Left lung (tissue), 10 donors: ENCODE results near the gene ME2. TPM values are rescaled to one million over a fixed set of nuclear protein-coding genes. Genes with fewer than 3 reads are reported as not detected.

Experiments used
- ATAC-seq: fragments of 200-7000 bp; cut with Tn5 transposase; one replicate; pipeline ENCODE4 v1.9.1; 2020; ENCODE audit warnings: moderate library complexity
- DNase-seq, 4 donors: peaks; one replicate each; pipeline ENCODE4 v3.0.0-alpha.2; 2013 to 2020
- H3K27ac ChIP-seq, 2 donors: fragments of 200-600 bp; sonication (generic) in 1 of 2; one replicate each; pipeline versions ENCODE4 v1.5.0 to v1.8.0; 2020 to 2021
- H3K27me3 ChIP-seq, 2 donors: fragments of 200-600 bp; sonication (generic) in 1 of 2; one replicate each; pipeline versions ENCODE4 v1.5.0 to v1.8.0; 2020 to 2021
- H3K36me3 ChIP-seq, 2 donors: fragments of 200-600 bp; sonication (generic) in 1 of 2; one replicate each; pipeline versions ENCODE4 v1.5.0 to v1.8.0; 2020 to 2021
- H3K4me1 ChIP-seq, 2 donors: fragments of 200-600 bp; one replicate each; pipeline ENCODE4 v1.8.0; 2021
- H3K4me3 ChIP-seq, 2 donors: fragments of 200-600 bp; sonication (generic) in 1 of 2; one replicate each; pipeline versions ENCODE4 v1.5.0 to v1.8.0; 2020 to 2021; ENCODE audit warnings: mild to moderate bottlenecking in 1 of 2
- H3K9me3 ChIP-seq, 2 donors: fragments of 200-600 bp; sonication (generic) in 1 of 2; one replicate each; pipeline versions ENCODE4 v1.5.0 to v1.8.0; 2020 to 2021
- intact Hi-C, 2 donors: fragments of 100-400 bp; cut with DNase I; formaldehyde crosslinking; loops; one replicate each; pipeline versions ENCODE4 v1.11.2 to v1.14.2; 2022
- polyA plus RNA-seq, 6 donors: library from polyadenylated mRNA; unstranded; fragments of 120-200 nt; gene quantifications; one replicate each; pipeline ENCODE4 v1.2.1, GENCODE V29; 2013; ENCODE audit not compliant: insufficient read length in 6 of 6
- total RNA-seq, 2 donors: library from RNA; stranded (reverse); fragmentation: NEBNext Ultra II Directional; extraction: Animal tissue kit (Norgen Biotek cat#: 25700); gene quantifications; one replicate each; pipeline ENCODE4 v1.2.1, GENCODE V29; 2021
- TF ChIP-seq, protein P1 (sequence below), 2 donors: fragments of 200-600 bp; sonication (generic) in 1 of 2; IDR thresholded peaks; one replicate each; pipeline versions ENCODE4 v1.5.0 to v1.8.0; 2021; ENCODE audit warnings: antibody characterized with exemption in 2 of 2
- donor health status: DM: no; HTN: yes; CAD: no.
- donor health status: DM: no; HTN: no; CAD: no.

Gene ME2
- total and polyA plus RNA-seq, 8 donors, result 29.7 to 61.7 (median 32.4) TPM

GRCh38 chr18:50981381-50981780 is 102.5 kb downstream of the ME2 start:
- no peak overlapping the region for H3K27ac ChIP-seq
- DNase-seq (no peak), ATAC-seq (no peak)
- TF ChIP-seq, protein P1, sequence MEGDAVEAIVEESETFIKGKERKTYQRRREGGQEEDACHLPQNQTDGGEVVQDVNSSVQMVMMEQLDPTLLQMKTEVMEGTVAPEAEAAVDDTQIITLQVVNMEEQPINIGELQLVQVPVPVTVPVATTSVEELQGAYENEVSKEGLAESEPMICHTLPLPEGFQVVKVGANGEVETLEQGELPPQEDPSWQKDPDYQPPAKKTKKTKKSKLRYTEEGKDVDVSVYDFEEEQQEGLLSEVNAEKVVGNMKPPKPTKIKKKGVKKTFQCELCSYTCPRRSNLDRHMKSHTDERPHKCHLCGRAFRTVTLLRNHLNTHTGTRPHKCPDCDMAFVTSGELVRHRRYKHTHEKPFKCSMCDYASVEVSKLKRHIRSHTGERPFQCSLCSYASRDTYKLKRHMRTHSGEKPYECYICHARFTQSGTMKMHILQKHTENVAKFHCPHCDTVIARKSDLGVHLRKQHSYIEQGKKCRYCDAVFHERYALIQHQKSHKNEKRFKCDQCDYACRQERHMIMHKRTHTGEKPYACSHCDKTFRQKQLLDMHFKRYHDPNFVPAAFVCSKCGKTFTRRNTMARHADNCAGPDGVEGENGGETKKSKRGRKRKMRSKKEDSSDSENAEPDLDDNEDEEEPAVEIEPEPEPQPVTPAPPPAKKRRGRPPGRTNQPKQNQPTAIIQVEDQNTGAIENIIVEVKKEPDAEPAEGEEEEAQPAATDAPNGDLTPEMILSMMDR (IDR thresholded peaks at IDR 0.05), result no peak
- intact Hi-C loops, result no loop called here
- H3K36me3 ChIP-seq, result peaks cover 0 to 45% of the 10 kb centered on the region in 2 donors
- no peak overlapping the region for H3K4me3 ChIP-seq
- peaks cover 0 to 12% of the 10 kb centered on the region in 2 donors for H3K9me3 ChIP-seq
- peaks cover 0 to 4% of the 10 kb centered on the region in 2 donors for H3K4me1 ChIP-seq
- no peaks in the 10 kb centered on the region for H3K27me3 ChIP-seq

DNA sequence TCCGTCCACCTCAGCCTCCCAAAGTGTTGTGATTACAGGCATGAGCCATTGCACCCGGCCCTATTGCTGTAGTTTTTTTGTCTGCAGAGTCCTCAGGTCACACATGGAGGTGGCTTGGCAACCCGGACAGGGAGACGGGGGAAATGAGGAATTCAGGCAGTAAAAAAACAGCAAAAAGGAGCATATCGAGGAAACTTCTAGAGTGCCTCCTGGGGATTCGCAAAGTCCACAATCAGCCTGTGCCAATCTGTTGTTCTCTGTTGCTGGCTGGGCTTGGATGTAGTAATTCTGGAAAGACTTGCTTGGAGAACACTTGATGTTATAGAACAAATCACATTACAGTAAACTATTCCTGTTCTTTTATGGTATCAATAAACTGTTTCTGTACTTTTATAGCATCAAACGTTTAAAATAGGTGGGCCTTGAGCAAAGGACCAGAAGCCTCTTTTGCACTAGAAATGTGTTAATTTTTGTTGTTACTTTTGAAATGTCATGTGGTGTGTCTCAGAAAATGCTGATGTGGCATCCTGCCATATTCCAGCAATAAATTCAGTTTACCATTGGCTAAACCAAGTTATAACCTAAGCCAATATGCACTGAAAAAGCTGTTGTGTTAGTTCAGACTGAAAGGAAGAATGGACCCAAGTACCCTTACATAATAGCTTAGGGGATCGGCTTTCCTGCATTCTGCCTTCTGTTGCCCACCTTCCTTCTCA is 103.3 kb downstream of the ME2 start:
- intact Hi-C loops, result no loop called here
- peaks cover 0 to 36% of the 10 kb centered on the region in 2 donors for H3K36me3 ChIP-seq
- no peak for ATAC-seq
- DNase-seq, result no peak
- TF ChIP-seq, protein P1 (IDR thresholded peaks at IDR 0.05), result no peak
- peaks cover 0 to 4% of the 10 kb centered on the region in 2 donors for H3K4me1 ChIP-seq
- H3K4me3 ChIP-seq, result no peak overlapping the region
- H3K27me3 ChIP-seq, result no peaks in the 10 kb centered on the region
- no peak overlapping the region for H3K27ac ChIP-seq
- H3K9me3 ChIP-seq, result peaks cover 0 to 7% of the 10 kb centered on the region in 2 donors

GRCh38 chr18:50982802-50983179 is 103.9 kb downstream of the ME2 start:
- H3K27ac ChIP-seq, result no peak overlapping the region
- ATAC-seq (no peak), DNase-seq (no peak)
- H3K4me1 ChIP-seq, result peaks cover 0 to 4% of the 10 kb centered on the region in 2 donors
- H3K27me3 ChIP-seq, result no peaks in the 10 kb centered on the region
- TF ChIP-seq, protein P1 (IDR thresholded peaks at IDR 0.05), result no peak
- intact Hi-C loops, result no loop called here
- H3K9me3 ChIP-seq, result peaks cover 0 to 2% of the 10 kb centered on the region in 2 donors
- H3K36me3 ChIP-seq, result peaks cover 0 to 31% of the 10 kb centered on the region in 2 donors
- no peak overlapping the region for H3K4me3 ChIP-seq

DNA sequence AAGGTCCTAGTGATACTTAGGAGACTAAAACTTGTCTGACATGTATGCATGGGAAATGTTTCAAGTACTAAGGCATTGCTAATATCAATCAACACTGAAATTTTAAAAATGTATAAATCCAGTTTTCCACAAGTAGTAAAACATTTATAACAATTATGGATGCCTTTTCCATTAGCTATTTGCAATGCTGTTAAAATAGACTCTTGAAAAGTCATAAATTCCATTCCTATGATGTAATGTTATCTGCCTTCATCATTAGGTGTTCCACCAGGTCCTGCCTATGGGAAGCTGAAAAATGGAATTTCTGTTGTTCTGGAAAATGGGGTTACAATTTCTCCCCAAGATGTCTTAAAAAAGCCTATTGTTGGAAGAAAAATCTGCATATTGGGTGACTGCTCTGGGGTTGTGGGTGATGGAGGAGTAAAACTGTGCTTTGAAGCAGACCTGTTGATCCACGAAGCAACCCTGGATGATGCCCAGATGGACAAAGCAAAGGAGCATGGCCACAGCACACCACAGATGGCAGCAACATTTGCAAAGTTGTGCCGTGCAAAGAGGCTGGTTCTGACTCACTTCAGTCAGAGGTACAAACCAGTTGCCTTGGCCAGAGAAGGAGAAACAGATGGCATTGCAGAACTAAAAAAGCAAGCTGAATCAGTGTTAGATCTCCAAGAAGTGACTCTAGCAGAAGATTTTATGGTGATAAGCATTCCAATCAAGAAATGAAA is 107.6 kb downstream of the ME2 start:
- intact Hi-C loops, result no loop called here
- Histone ChIP-seq H3K4me1 (no peaks in the 10 kb centered on the region), H3K27ac (no peak overlapping the region), H3K9me3 (no peaks in the 10 kb centered on the region), H3K4me3 (no peak overlapping the region), H3K27me3 (no peaks in the 10 kb centered on the region), H3K36me3 (peaks cover 0 to 15% of the 10 kb centered on the region in 2 donors)
- no peak for ATAC-seq
- TF ChIP-seq, protein P1 (IDR thresholded peaks at IDR 0.05), result no peak
- no peak for DNase-seq

DNA sequence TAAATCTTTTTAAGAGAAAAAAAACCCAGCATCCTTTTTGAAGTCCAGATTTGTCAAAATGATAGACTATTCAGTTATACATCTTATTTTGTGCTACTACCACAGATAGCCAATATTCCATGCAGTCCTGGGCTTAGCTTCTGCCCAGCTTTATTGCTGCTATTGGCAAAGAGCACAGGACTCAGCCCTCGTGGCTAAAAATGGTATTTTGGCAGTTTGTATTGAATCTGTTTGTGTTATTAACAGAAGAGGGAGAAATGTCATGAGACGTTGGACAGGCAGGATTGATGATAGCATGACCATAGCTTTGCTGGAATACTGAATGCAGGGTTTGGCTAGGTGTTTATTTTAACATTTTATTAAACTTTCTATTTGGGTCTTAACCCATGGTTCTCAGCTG is 108.3 kb downstream of the ME2 start:
- Histone ChIP-seq H3K9me3 (no peaks in the 10 kb centered on the region), H3K36me3 (peaks cover 0 to 15% of the 10 kb centered on the region in 2 donors), H3K4me1 (no peaks in the 10 kb centered on the region), H3K4me3 (no peak overlapping the region), H3K27ac (no peak overlapping the region), H3K27me3 (no peaks in the 10 kb centered on the region)
- intact Hi-C loops, result no loop called here
- DNase-seq (no peak), ATAC-seq (no peak)
- TF ChIP-seq, protein P1 (IDR thresholded peaks at IDR 0.05), result no peak
